ENCODE data around the gene ITGA2. TPM values are rescaled to one million over a fixed set of nuclear protein-coding genes. Genes with fewer than 3 reads are reported as not detected.
A peak's percentile ranks its signal among the peaks of the same experiment; 100 is the strongest.

ITGA2 gene
- total RNA-seq (2014; rRNA removed; shearing (Covaris generic)) = 1.2 and 2.8 TPM in 2 replicates

- Histone ChIP-seq H3K36me3 (replicated peaks; ENCODE audit: control insufficient read depth, insufficient read depth, low read length) (no peaks in the 10 kb centered on the region), H3K4me3 (ENCODE audit: insufficient read depth, low read depth, low read length) (peak within 1 kb of the TSS; percentile 78), H3K27me3 (ENCODE audit: control insufficient read depth, insufficient read depth, low read length) (peaks cover 22% of the 10 kb centered on the region)
- peak; percentile 87 for DNase-seq
Measured at GRCh38 chr5:52989025-52989780, at the start of gene ITGA2. Gene ITGA2, plus strand, starts transcription at chr5:52989352. Its CDS starts 117 bp downstream, at chr5:52989469.

- no peak overlapping the region for H3K4me3 ChIP-seq (ENCODE audit: insufficient read depth, low read depth, low read length)
- no peaks in the 10 kb centered on the region for H3K27me3 ChIP-seq (ENCODE audit: control insufficient read depth, insufficient read depth, low read length)
- peak; percentile 11 for DNase-seq
- no peaks in the 10 kb centered on the region for H3K36me3 ChIP-seq (replicated peaks; ENCODE audit: control insufficient read depth, insufficient read depth, low read length)
Measured at GRCh38 chr5:52943285-52943684, 45.9 kb upstream of the ITGA2 start.

- H3K27me3 ChIP-seq (ENCODE audit: control insufficient read depth, insufficient read depth, low read length) = no peaks in the 10 kb centered on the region
- H3K4me3 ChIP-seq (ENCODE audit: insufficient read depth, low read depth, low read length) = no peak overlapping the region
- DNase-seq = no peak
- no peaks in the 10 kb centered on the region for H3K36me3 ChIP-seq (replicated peaks; ENCODE audit: control insufficient read depth, insufficient read depth, low read length)
Measured at GRCh38 chr5:52943808-52944207, 45.3 kb upstream of the ITGA2 start.

- Histone ChIP-seq H3K36me3 (replicated peaks; ENCODE audit: control insufficient read depth, insufficient read depth, low read length) (no peaks in the 10 kb centered on the region), H3K27me3 (ENCODE audit: control insufficient read depth, insufficient read depth, low read length) (no peaks in the 10 kb centered on the region), H3K4me3 (ENCODE audit: insufficient read depth, low read depth, low read length) (no peak overlapping the region)
- DNase-seq = no peak
Measured at GRCh38 chr5:52945040-52945439, 44.1 kb upstream of the ITGA2 start.

GRCh38 chr5:52947208-52947607, 41.9 kb upstream of the ITGA2 start:
- no peak overlapping the region for H3K4me3 ChIP-seq (ENCODE audit: insufficient read depth, low read depth, low read length)
- no peak for DNase-seq

GRCh38 chr5:52947851-52948250, 41.3 kb upstream of the ITGA2 start:
- Histone ChIP-seq H3K36me3 (replicated peaks; ENCODE audit: control insufficient read depth, insufficient read depth, low read length) (no peaks in the 10 kb centered on the region), H3K27me3 (ENCODE audit: control insufficient read depth, insufficient read depth, low read length) (no peaks in the 10 kb centered on the region), H3K4me3 (ENCODE audit: insufficient read depth, low read depth, low read length) (no peak overlapping the region)
- no peak for DNase-seq

More at GRCh38 chr5:52947208-52947607, 41.9 kb upstream of the ITGA2 start:
- Histone ChIP-seq H3K27me3 (ENCODE audit: control insufficient read depth, insufficient read depth, low read length) (no peaks in the 10 kb centered on the region), H3K36me3 (replicated peaks; ENCODE audit: control insufficient read depth, insufficient read depth, low read length) (no peaks in the 10 kb centered on the region)

- DNase-seq = peak; percentile 36
- Histone ChIP-seq H3K4me3 (ENCODE audit: insufficient read depth, low read depth, low read length) (no peak overlapping the region), H3K36me3 (replicated peaks; ENCODE audit: control insufficient read depth, insufficient read depth, low read length) (no peaks in the 10 kb centered on the region), H3K27me3 (ENCODE audit: control insufficient read depth, insufficient read depth, low read length) (no peaks in the 10 kb centered on the region)
Measured at GRCh38 chr5:52948418-52949076, 40.6 kb upstream of the ITGA2 start.

- no peaks in the 10 kb centered on the region for H3K36me3 ChIP-seq (replicated peaks; ENCODE audit: control insufficient read depth, insufficient read depth, low read length)
- H3K4me3 ChIP-seq (ENCODE audit: insufficient read depth, low read depth, low read length) = no peak overlapping the region
- DNase-seq = no peak
- no peaks in the 10 kb centered on the region for H3K27me3 ChIP-seq (ENCODE audit: control insufficient read depth, insufficient read depth, low read length)
Measured at GRCh38 chr5:52950686-52951085, 38.5 kb upstream of the ITGA2 start.

GRCh38 chr5:52952483-52952882, 36.7 kb upstream of the ITGA2 start:
- no peak for DNase-seq
- Histone ChIP-seq H3K36me3 (replicated peaks; ENCODE audit: control insufficient read depth, insufficient read depth, low read length) (no peaks in the 10 kb centered on the region), H3K27me3 (ENCODE audit: control insufficient read depth, insufficient read depth, low read length) (no peaks in the 10 kb centered on the region), H3K4me3 (ENCODE audit: insufficient read depth, low read depth, low read length) (no peak overlapping the region)

- Histone ChIP-seq H3K36me3 (replicated peaks; ENCODE audit: control insufficient read depth, insufficient read depth, low read length) (no peaks in the 10 kb centered on the region), H3K4me3 (ENCODE audit: insufficient read depth, low read depth, low read length) (no peak overlapping the region), H3K27me3 (ENCODE audit: control insufficient read depth, insufficient read depth, low read length) (no peaks in the 10 kb centered on the region)
- DNase-seq = no peak
Measured at GRCh38 chr5:52956014-52956413, 33.1 kb upstream of the ITGA2 start.

GRCh38 chr5:52956915-52957747, 32.0 kb upstream of the ITGA2 start:
- H3K4me3 ChIP-seq (ENCODE audit: insufficient read depth, low read depth, low read length) = no peak overlapping the region

GRCh38 chr5:52961274-52961681, 27.9 kb upstream of the ITGA2 start:
- no peaks in the 10 kb centered on the region for H3K36me3 ChIP-seq (replicated peaks; ENCODE audit: control insufficient read depth, insufficient read depth, low read length)
- H3K4me3 ChIP-seq (ENCODE audit: insufficient read depth, low read depth, low read length) = no peak overlapping the region
- DNase-seq = no peak
- H3K27me3 ChIP-seq (ENCODE audit: control insufficient read depth, insufficient read depth, low read length) = no peaks in the 10 kb centered on the region

More at GRCh38 chr5:52956915-52957747, 32.0 kb upstream of the ITGA2 start:
- Histone ChIP-seq H3K36me3 (replicated peaks; ENCODE audit: control insufficient read depth, insufficient read depth, low read length) (no peaks in the 10 kb centered on the region), H3K27me3 (ENCODE audit: control insufficient read depth, insufficient read depth, low read length) (no peaks in the 10 kb centered on the region)
- no peak for DNase-seq

GRCh38 chr5:52963636-52964035, 25.5 kb upstream of the ITGA2 start:
- H3K4me3 ChIP-seq (ENCODE audit: insufficient read depth, low read depth, low read length) = no peak overlapping the region
- DNase-seq = no peak
- H3K27me3 ChIP-seq (ENCODE audit: control insufficient read depth, insufficient read depth, low read length) = no peaks in the 10 kb centered on the region
- H3K36me3 ChIP-seq (replicated peaks; ENCODE audit: control insufficient read depth, insufficient read depth, low read length) = no peaks in the 10 kb centered on the region

GRCh38 chr5:52964138-52964537, 25.0 kb upstream of the ITGA2 start:
- no peak for DNase-seq
- Histone ChIP-seq H3K36me3 (replicated peaks; ENCODE audit: control insufficient read depth, insufficient read depth, low read length) (no peaks in the 10 kb centered on the region), H3K27me3 (ENCODE audit: control insufficient read depth, insufficient read depth, low read length) (no peaks in the 10 kb centered on the region), H3K4me3 (ENCODE audit: insufficient read depth, low read depth, low read length) (no peak overlapping the region)
